Neutrophil (primary cell): Measurements from ENCODE around the gene R3HDM2.
A peak's percentile ranks its signal among the peaks of the same experiment; 100 is the strongest.

ENCODE experiments used
- H3K27ac ChIP-seq: fragments of 200-600 bp; sonication (generic); 2 replicates; pipeline ENCODE4 v1.5.1; 2016; ENCODE audit warnings: mild to moderate bottlenecking, moderate library complexity
- H3K27me3 ChIP-seq: fragments of 200-600 bp; sonication (generic); 2 replicates; pipeline ENCODE4 v1.6.0; 2016; ENCODE audit warnings: mild to moderate bottlenecking
- H3K36me3 ChIP-seq: fragments of 200-600 bp; sonication (generic); 2 replicates; pipeline ENCODE4 v1.5.1; 2017
- H3K4me1 ChIP-seq, 2 experiments: fragments of 200-600 bp in 1 of 2; sonication (generic) in 1 of 2; 1 replicate in 1 of 2; 2 replicates in 1 of 2; pipeline versions ENCODE4 v1.5.1 to v1.6.1; 2013 to 2016; ENCODE audit warnings: low read depth in 1 of 2, low read length in 1 of 2, mild to moderate bottlenecking in 1 of 2, moderate library complexity in 1 of 2; ENCODE audit not compliant: control insufficient read depth in 1 of 2, insufficient read depth in 1 of 2
- H3K4me3 ChIP-seq, 2 experiments: fragments of 200-600 bp in 1 of 2; sonication (generic) in 1 of 2; 1 replicate in 1 of 2; 2 replicates in 1 of 2; pipeline ENCODE4 v1.5.1; 2013 to 2016; ENCODE audit warnings: low read depth in 1 of 2, low read length in 1 of 2, mild to moderate bottlenecking in 1 of 2, moderate library complexity in 1 of 2
- H3K9me3 ChIP-seq: fragments of 200-600 bp; sonication (generic); 2 replicates; pipeline ENCODE4 v1.5.1; 2016
- TF ChIP-seq, protein P1 (sequence below): fragments of 200-600 bp; sonication (generic); IDR thresholded peaks from 2 replicates; pipeline ENCODE4 v1.5.1; 2016; ENCODE audit warnings: antibody characterized with exemption

R3HDM2 gene

DNA sequence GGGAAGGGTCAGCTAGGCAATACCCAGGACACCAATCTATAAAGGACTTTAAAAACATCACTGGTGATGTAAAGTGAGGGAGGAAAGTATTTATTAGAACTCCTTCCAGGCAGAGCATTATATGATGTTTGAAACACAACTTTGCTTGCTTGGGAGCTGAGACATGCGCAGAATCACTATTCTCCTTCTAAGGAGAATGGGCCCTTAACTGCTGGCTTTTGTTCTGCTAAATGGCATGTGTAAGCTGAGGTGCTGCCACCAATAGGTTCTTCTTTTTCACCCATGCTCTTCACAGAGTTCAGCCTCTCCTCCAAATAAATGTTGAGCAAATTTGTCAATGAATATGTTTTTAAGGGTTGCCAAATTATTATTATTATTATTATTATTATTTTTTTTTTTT, 183.8 kb downstream of the R3HDM2 start:
- Histone ChIP-seq H3K9me3 (no peaks in the 10 kb centered on the region), H3K27me3 (peaks cover 29% of the 10 kb centered on the region), H3K27ac (no peak overlapping the region), H3K4me3 (no peak overlapping the region), H3K4me1 (peaks cover 26 to 31% of the 10 kb centered on the region in 2 experiments), H3K36me3 (peaks cover 4% of the 10 kb centered on the region)
- TF ChIP-seq, protein P1, sequence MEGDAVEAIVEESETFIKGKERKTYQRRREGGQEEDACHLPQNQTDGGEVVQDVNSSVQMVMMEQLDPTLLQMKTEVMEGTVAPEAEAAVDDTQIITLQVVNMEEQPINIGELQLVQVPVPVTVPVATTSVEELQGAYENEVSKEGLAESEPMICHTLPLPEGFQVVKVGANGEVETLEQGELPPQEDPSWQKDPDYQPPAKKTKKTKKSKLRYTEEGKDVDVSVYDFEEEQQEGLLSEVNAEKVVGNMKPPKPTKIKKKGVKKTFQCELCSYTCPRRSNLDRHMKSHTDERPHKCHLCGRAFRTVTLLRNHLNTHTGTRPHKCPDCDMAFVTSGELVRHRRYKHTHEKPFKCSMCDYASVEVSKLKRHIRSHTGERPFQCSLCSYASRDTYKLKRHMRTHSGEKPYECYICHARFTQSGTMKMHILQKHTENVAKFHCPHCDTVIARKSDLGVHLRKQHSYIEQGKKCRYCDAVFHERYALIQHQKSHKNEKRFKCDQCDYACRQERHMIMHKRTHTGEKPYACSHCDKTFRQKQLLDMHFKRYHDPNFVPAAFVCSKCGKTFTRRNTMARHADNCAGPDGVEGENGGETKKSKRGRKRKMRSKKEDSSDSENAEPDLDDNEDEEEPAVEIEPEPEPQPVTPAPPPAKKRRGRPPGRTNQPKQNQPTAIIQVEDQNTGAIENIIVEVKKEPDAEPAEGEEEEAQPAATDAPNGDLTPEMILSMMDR, result no peak

DNA sequence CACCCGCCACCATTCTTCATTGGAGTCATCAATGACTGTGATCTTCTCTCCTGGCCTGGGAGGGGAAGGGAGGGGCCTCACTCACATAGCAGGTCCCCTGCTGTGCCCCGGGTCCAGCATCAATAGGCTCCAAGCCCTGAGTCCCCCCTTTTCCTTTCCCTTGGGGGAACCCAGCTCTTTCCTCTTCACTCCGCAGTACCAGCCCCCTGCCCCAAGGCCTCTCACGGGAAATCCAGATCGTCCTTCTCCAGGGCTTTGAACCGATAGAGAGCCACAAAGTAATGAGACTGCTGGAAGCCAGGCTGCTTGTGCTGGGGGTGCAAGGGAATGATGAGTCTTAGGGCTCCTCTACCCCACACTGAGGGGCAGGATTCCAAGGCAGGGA, 186.5 kb downstream of the R3HDM2 start:
- Histone ChIP-seq H3K4me1 (peaks cover 48 to 57% of the 10 kb centered on the region in 2 experiments), H3K4me3 (no peak overlapping the region), H3K36me3 (peaks cover 4% of the 10 kb centered on the region), H3K27me3 (peaks cover 56% of the 10 kb centered on the region), H3K9me3 (no peaks in the 10 kb centered on the region), H3K27ac (no peak overlapping the region)
- TF ChIP-seq, protein P1, result no peak

DNA sequence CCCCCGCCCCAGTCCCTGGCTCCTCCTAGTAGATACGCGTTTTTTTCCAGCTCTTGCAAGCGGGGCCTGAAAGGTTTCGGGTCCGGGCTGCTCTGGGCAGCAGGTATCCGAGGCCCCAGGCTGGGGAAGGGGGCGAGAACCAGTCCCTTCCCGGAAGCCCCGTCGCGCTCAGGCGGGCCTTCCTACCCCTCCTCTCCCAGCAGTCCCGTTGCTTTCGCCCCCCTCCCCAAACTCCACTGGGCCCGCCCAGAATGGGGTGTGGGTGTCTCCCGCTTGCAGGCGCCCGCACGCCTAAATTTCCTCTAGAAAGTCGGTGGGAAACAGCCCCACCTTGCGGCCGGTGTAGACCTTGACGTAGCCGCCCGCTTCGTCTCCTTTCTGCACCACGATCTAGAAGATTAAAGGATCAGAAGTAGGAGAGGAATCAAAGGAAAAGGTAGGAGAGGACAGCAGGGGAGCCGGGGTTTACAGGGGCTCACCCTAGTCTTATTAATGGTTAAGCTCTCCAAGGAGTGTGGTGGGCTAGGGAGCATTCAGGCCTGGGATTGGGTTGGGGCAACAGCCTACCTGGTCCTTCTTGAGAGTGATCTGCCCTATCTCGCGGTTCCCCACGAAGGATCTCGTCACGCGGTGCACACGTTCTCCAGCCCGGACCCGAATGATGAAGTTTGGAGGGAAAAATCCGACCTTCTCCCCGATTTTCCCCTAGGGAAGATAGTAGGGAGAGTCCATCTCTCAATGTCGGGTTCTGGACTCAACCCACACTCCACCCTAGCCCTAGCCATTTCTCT, 187.1 kb downstream of the R3HDM2 start:
- peak overlapping the region; percentile 51 to 54 for H3K4me3 ChIP-seq
- H3K9me3 ChIP-seq, result no peaks in the 10 kb centered on the region
- H3K4me1 ChIP-seq, result peaks cover 49 to 57% of the 10 kb centered on the region in 2 experiments
- peaks cover 62% of the 10 kb centered on the region for H3K27me3 ChIP-seq
- peaks cover 4% of the 10 kb centered on the region for H3K36me3 ChIP-seq
- TF ChIP-seq, protein P1, result peak; percentile 78
- no peak overlapping the region for H3K27ac ChIP-seq

DNA sequence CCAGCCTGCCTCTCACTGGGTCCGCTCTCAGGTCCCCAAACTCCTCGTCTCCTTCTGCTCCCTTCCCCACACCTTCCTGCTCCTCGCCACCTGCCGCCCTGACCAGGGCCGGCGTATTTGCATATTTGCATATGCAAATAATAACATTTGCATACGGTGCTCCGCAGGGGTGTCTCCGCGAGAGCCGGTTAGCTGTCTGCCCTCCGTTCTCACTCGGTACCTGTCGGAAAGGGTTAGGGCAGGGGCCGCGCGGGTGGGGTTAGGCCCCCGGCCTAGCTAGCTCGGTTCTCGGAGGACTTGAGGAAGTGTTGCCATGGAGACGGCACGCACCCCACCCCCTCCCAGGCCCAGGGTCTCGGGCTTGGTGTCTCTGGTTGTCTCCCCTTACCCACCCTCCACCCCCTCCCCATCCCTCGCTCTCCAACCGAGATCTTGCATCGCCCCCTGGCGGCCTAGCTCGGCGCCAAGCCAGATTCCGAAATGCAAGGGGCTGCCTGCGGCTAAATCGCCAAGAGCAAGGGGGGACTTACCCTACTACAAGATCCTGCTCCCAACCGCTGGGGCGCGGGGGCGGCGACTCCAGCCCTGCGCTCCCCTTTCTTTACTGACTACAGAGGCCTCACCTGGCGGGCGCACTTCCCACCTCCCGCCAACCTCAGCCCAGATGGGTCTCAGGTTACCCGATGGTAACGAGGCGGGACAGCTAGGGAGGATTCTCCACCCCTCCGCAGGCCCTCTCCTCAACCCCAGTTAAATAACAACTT, 188.0 kb downstream of the R3HDM2 start:
- no peak overlapping the region for H3K27ac ChIP-seq
- TF ChIP-seq, protein P1, result peak; percentile 53
- peaks cover 53 to 62% of the 10 kb centered on the region in 2 experiments for H3K4me1 ChIP-seq
- peaks cover 71% of the 10 kb centered on the region for H3K27me3 ChIP-seq
- H3K36me3 ChIP-seq, result peaks cover 4% of the 10 kb centered on the region
- H3K4me3 ChIP-seq, result peak overlapping the region; percentile 51 to 54
- H3K9me3 ChIP-seq, result no peaks in the 10 kb centered on the region

DNA sequence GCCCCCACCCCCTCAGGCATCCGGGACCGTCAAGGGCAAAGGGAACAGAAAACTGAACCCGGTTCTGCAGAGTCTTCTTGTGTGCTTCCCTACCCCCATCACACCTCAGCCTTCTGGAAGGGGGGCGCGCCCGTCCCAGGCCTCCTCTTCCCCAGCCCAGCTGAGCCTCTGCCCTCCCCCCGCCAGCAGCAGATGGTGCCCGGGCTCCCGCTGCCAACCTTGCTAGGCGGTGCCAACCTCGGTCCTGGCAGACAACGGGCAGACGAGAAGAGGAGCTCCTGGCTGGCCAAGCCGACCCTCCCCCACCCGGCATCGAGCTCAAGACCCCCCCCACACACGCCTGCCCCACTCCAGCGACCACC, 188.5 kb downstream of the R3HDM2 start:
- Histone ChIP-seq H3K9me3 (no peaks in the 10 kb centered on the region), H3K4me3 (peak overlapping the region; percentile 51 to 54), H3K36me3 (peaks cover 4% of the 10 kb centered on the region), H3K27me3 (peaks cover 76% of the 10 kb centered on the region), H3K4me1 (peaks cover 53 to 63% of the 10 kb centered on the region in 2 experiments), H3K27ac (no peak overlapping the region)
- TF ChIP-seq, protein P1, result no peak
